H7 (cell line): ENCODE measurements around the gene IL1RL2. TPM values are rescaled to one million over a fixed set of nuclear protein-coding genes. Genes with fewer than 3 reads are reported as not detected.

Experiments used
- DNase-seq: peaks from one replicate; pipeline ENCODE4 v3.0.0; 2012
- H3K27me3 ChIP-seq: 2 replicates; pipeline ENCODE4 v1.6.0; 2011; ENCODE audit warnings: mild to moderate bottlenecking, low read length; ENCODE audit not compliant: control insufficient read depth, insufficient read depth
- H3K36me3 ChIP-seq: replicated peaks from 2 replicates; pipeline ENCODE4 v1.5.1; 2011; ENCODE audit warnings: low read length; ENCODE audit not compliant: control insufficient read depth, insufficient read depth
- H3K4me3 ChIP-seq: 2 replicates; pipeline ENCODE4 v1.5.1; 2011; ENCODE audit warnings: low read depth, mild to moderate bottlenecking, control low read depth, low read length, moderate library complexity; ENCODE audit not compliant: insufficient read depth
- total RNA-seq: library from RNA; depleted of rRNA; stranded (reverse); fragments of >200 nt; shearing (Covaris generic); gene quantifications from 2 replicates; pipeline ENCODE4 v1.2.3, GENCODE V29; 2014; rRNA removed

The IL1RL2 gene
- total RNA-seq = not detected in 2 replicates

DNA sequence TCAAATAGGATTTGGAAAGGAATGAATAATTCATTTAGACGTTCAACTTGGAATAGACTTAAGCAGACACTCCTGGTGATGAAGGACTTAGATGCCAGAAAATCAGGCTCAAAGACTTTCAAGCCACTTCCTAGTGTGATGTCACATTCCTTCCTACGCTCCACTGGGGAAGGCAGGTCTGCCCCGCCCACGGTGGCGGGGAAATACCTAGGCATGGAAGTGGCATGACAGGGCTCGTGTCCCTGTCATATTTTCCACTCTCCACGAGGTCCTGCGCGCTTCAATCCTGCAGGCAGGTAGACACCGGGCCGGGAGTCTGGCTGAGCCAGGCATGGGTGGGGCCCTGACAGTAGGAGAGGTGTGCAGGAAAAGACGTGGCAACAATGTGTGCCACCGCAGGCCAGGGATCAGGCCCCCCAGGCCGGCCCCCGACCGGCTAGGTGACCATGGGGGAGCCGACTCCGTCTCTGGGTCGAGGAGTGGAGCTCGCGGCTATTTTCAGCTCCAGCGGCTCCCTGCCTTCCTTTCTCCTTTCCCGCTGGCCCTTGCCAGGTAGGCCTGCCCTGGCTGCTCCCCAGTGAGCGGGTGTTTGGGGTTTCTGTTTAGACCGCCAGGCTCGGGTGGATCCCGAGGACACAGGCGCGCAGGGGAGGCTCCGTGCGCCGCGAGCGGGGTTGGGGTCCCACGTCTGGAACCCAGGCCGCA lies at the start of gene IL1RL2:
IL1RL2 (plus strand) TSS at position 233 of the 705 bp plus-strand sequence. CDS start 845 bp downstream, outside the sequence.
- Histone ChIP-seq H3K36me3 (no peaks in the 10 kb centered on the region), H3K27me3 (peaks cover 17% of the 10 kb centered on the region; the same call in 1 of the 2 replicates), H3K4me3 (peak within 1 kb of the TSS; percentile 26; the same call in 1 of the 2 replicates)
- peak; percentile 43 for DNase-seq

DNA sequence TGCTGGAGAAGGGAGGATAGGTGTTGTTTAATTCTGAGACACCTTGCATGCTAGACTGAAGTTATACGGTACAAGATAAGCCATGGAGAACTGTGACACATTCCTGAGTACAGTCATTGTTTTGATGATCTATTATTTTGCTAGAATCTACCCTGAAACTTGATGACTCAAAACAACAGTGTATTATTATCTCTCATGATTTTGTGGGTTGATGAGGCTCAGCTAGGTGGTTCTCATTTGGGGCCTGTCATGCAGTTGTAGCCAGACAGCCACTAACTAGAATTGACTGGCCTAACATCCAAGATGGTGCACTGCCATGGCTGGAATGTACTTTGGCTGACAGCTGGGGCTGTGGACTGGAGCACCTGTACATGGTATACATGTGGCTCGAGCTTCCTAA lies 49.7 kb upstream of the IL1RL2 start:
- Histone ChIP-seq H3K27me3 (peaks cover 12% of the 10 kb centered on the region), H3K36me3 (no peaks in the 10 kb centered on the region), H3K4me3 (no peak overlapping the region)
- no peak for DNase-seq

DNA sequence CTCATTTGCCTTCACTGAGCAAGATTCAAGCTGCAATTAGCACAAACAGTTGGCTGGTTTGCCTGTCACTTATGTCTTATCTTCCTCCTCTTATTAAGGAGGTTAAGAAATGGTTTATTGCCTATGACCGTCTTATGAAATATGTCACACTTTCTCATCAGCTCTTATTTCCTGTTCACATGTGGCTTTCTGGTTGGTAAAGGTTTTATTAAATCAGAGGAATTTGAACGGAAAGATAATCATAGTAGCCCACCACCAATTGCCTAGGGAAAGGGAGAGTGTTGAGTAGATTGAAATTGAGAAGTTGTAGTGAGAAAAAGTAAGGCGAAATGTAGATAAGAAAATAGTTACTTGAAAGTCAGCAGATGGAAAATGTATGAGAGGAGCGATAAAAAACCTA lies 48.5 kb upstream of the IL1RL2 start:
- DNase-seq = no peak
- Histone ChIP-seq H3K27me3 (peaks cover 21% of the 10 kb centered on the region), H3K36me3 (no peaks in the 10 kb centered on the region), H3K4me3 (no peak overlapping the region)

DNA sequence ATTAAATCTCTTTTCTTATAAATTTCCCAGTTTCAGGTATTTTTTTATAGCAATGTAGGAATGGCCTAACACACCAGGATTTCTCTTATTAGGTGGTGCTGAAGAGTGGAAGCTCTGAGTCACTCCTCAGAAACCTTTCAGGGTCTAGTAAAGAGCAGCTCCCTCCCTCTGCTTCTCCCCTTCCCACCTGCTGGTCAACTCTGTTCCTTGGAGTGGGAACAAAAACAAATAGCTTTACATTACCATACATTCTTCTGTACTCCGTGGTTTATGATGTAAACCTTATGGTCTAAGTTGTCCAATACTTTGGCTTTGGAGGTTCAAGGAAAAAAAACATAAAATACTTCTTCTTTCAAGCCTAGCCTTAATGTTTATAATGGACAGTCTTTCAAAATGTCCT lies 47.0 kb upstream of the IL1RL2 start:
- Histone ChIP-seq H3K27me3 (peaks cover 27% of the 10 kb centered on the region), H3K4me3 (no peak overlapping the region), H3K36me3 (no peaks in the 10 kb centered on the region)
- DNase-seq = no peak

DNA sequence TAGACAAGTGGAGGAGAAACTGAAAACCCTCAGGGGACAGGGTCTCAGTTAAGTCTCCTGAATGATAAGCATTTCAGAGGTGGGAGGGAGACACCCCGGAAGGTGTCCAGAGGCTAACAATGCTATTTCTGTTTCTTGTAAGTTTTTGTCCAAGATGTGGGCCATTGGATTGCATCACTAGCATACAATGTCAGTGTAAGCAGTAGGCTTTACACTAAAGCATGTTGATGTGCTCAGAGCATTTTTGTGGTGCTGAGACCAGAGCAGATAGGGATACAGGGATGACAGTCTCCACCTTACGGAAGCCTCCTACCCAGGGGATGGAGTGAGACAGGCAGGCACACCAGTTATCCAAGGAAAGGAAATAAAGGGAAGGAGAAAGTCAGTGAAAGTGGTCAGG lies 46.4 kb upstream of the IL1RL2 start:
- DNase-seq = no peak

DNA sequence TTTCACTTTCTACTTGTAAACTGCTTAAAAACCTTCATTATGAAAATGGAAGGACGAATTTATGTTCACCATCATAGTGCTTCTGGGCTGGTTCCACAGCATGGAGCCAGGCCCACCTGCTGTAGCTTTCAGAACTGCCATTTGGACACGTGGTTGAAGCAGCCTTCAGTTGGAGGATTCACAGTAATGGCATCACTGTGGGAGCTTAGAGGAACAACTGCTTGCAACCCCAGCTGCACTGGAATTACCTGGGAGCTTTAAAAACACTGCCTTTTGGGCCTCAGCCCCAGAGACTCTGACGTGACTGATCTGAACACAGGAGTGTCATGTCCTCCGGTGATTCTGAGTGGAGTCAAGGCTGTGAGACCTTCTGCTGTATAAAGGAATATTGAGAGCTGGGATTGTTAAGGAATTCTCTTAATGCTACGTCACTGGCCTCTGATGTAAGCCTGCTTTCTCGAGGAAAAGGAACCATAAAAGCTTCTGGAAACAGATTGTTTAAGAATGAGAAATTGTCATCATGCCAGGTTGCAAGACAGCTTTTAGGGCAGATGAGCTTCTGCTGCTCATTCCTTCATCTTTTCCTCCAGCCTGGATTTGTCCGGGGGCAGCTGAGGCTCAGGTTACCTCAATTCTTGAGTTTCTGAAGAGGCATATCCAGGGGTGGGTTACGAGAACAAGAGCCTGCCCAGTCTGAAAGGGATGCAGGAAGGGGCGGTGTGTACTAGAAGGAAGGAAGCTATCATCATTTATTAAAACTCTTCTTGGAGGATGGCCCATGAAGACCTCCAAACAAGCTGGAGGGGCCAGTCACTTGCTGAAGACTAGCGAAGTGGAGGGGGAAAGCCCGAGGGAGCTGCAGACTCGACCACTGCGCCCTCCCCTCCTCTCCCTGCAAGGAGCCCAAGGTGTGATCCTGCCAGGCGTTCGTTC lies 45.5 kb upstream of the IL1RL2 start:
- Histone ChIP-seq H3K4me3 (no peak overlapping the region), H3K27me3 (peaks cover 27% of the 10 kb centered on the region), H3K36me3 (no peaks in the 10 kb centered on the region)
- DNase-seq = peak; percentile 38

More for the DNA sequence above, 46.4 kb upstream of the IL1RL2 start:
- peaks cover 27% of the 10 kb centered on the region for H3K27me3 ChIP-seq
- no peak overlapping the region for H3K4me3 ChIP-seq
- no peaks in the 10 kb centered on the region for H3K36me3 ChIP-seq

DNA sequence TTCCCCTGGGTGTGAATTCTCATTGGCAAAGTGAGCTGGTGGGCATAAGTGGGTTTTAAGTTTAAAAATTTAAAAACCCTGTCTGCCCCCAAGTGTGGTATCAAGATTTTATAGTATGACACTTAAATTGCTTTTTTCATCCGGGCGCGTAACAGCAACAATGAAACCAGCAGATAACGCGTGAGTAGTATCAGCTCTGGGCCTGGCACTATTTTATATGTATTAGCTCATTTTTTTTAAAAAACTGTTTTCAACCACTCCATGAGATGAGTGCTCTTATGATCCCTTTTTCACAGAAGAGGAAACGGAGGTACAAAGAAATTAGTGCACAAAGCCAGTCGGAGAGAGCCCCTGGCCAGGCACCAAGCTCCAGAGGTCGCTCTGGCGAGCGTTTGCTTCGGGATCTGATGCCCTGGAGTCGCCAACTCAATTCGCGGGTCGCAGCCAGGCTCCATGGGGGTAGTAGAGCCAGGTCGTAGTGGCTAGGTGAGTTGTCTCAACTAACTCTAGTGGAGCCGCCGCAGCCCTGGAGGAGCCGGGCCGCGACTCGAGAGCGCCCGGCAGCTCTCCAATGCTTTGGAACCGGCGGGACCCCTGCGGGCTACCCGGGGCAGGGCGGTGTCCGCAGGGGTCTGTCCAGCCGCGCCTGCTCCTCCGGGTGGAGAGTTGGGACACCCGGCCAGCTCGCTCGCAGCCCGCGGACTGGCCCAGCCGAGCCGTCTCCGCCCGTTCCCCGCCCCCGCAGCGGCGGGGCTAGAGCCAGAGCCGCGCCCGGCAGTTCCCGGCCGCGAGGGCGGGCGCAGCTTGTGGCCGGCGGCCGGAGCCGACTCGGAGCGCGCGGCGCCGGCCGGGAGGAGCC lies 44.6 kb upstream of the IL1RL2 start, which contains the start of gene IL1R1:
IL1R1 (plus strand) TSS at position 777 of the 859 bp plus-strand sequence. CDS start 14,979 bp downstream, outside the sequence.
- peak; percentile 89 for DNase-seq
- peak within 1 kb of the TSS; percentile 47 for H3K4me3 ChIP-seq
- no peaks in the 10 kb centered on the region for H3K36me3 ChIP-seq
- peaks cover 27% of the 10 kb centered on the region for H3K27me3 ChIP-seq

DNA sequence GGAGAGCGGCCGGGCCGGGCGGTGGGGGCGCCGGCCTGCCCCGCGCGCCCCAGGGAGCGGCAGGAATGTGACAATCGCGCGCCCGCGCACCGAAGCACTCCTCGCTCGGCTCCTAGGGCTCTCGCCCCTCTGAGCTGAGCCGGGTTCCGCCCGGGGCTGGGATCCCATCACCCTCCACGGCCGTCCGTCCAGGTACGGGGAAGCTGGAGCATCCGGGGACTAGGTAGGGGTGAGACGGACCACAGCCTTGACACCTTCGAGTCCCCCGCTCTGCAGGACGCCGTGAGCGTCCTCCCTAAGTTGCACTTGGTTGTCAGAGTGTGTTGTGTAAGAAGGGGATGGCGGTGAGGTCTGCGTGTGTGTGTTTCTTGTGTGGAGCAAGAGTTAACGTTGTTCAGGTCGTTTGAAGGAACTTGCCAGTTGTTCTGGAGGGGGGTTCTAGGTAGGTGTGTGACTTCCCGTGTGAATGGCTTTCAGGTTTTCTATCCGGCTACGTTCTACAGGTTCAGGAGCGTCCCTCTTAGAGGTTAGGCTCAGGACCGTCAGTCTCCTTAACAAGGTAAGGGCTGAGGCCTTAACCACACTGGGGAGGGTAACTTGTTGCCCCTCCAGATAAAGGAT lies 43.9 kb upstream of the IL1RL2 start:
- no peaks in the 10 kb centered on the region for H3K36me3 ChIP-seq
- no peak for DNase-seq
- H3K4me3 ChIP-seq = peak overlapping the region; percentile 47
- H3K27me3 ChIP-seq = peaks cover 27% of the 10 kb centered on the region

DNA sequence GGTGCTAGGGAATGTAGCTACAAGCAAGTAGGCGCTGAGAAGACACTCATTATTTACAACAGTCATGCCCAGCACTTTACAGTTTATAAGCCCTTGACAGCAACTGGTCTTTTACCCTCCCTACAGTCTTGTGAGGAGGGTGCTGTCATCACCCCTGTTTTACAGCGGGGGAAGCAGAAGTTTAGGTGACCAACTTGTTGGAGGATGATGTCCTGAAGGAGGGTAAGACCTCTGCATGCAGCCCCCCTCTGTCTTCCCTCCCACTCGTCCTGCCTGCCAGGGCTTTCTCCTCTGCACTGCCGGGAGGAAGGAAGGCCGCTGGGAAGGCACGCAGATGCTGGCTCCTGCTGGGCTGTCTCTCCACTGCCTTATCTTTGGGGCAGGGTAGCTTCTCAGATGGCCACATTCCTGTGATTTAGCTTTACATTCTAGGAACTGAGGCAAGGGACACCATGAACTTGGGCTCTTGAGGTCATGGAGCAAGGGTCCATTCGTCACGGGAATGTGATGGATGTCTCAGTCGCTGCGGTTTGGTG lies 43.3 kb upstream of the IL1RL2 start:
- Histone ChIP-seq H3K4me3 (no peak overlapping the region), H3K27me3 (peaks cover 27% of the 10 kb centered on the region), H3K36me3 (no peaks in the 10 kb centered on the region)
- DNase-seq = no peak

DNA sequence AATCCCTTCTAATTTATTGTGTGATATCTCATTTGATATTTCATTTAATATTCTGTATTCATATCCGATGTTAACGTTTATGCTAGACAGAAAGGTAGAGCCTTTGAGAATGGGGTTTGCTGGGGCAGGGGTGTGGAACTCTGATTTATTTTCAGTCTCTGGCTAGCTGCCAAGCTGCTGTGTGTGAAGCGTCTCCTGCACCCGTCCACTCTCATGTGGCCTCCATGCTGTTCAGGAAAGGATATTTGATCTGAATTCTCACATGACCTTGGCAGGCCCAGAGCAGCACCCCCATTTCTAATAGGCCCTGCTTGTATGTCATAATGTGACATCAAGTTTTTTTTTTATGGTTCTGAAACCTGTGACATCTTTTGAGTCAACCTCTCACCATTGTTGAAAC lies 42.7 kb upstream of the IL1RL2 start:
- Histone ChIP-seq H3K36me3 (no peaks in the 10 kb centered on the region), H3K4me3 (no peak overlapping the region), H3K27me3 (peaks cover 27% of the 10 kb centered on the region)
- no peak for DNase-seq

DNA sequence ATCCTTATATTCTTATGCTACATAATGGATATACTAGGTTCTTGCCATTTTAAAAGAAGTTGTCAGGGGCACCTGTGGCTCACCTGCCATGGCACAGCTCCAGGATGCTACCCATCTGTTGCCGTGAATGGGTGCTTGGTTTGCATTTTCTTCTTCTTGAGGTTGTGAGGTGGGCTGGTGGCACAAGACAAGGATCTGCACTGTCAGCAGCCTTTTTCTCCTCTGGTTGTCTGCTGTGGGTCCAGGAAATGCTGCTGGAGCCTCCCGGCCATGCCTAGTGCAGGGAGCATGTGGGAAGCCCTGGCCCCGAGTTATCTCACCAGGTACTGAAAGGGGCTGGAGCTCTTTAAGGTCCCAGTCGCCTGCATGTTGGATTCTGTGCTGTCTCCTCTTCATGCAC lies 41.7 kb upstream of the IL1RL2 start:
- Histone ChIP-seq H3K27me3 (peaks cover 27% of the 10 kb centered on the region), H3K36me3 (no peaks in the 10 kb centered on the region), H3K4me3 (no peak overlapping the region)
- DNase-seq = no peak

DNA sequence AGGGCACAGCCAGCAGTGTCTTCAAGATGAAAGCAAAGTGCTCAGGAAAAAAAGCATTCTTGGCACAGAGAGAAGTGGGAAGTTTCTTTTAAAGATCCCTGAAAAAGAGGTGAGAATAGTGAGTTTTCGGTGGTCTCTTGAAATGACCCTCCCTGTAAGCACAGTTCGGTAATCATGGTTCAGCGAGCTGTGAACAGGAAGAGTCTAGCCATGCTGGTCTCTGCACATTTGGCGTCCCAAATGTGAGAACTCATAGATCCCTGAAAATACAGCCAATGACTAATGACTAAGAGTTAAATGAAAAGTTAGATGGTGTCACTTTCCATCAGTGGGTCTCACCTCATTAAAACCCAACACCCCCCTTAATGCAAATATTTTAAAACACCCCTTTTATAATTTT lies 40.9 kb upstream of the IL1RL2 start:
- no peak for DNase-seq
- H3K36me3 ChIP-seq = no peaks in the 10 kb centered on the region
- no peak overlapping the region for H3K4me3 ChIP-seq
- peaks cover 26% of the 10 kb centered on the region for H3K27me3 ChIP-seq

DNA sequence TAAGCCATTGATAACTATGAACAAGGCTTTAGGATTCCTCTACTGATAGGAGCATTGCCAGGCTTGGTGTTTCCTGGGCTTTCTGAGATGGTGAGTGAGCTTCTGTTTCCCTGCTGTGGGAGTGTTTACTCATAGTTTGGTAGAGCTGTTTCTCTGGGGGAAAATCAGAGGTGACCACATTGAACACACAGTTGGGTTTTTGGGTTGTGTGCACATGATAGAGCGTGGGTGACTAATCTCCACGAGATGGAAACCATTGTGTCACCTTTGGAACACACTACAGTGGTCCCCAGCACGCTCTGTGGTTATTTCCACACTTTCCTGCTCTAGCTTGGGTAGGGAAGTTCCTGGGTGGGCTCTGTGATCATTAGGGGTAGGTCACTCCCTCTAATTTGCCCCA lies 38.9 kb upstream of the IL1RL2 start:
- DNase-seq = no peak
- Histone ChIP-seq H3K4me3 (no peak overlapping the region), H3K36me3 (no peaks in the 10 kb centered on the region), H3K27me3 (peaks cover 9% of the 10 kb centered on the region)
